CD14-positive monocyte (primary cell): ENCODE data around the gene HMX1. TPM values are rescaled to one million over a fixed set of nuclear protein-coding genes. Genes with fewer than 3 reads are reported as not detected.

Experiments used
- DNase-seq, 3 donors: peaks; one replicate each; pipeline ENCODE4 v3.0.0-alpha.2; 2011 to 2022
- H2AFZ ChIP-seq: 2 replicates; pipeline ENCODE4 v1.6.0; 2012; ENCODE audit warnings: mild to moderate bottlenecking, low read depth, low read length, inconsistent platforms; ENCODE audit not compliant: insufficient read depth, poor library complexity, severe bottlenecking
- H3K27ac ChIP-seq, 2 donors: 1 replicate in 1 of 2; 2 replicates in 1 of 2; pipeline ENCODE4 v1.5.1; 2012 to 2013; ENCODE audit warnings: low read length in 2 of 2, control low read depth in 1 of 2, inconsistent platforms in 1 of 2, low read depth in 1 of 2, mild to moderate bottlenecking in 1 of 2
- H3K27me3 ChIP-seq, 2 donors: one replicate each; pipeline versions ENCODE4 v1.6.0 to v1.6.1; 2011 to 2013; ENCODE audit warnings: low read length in 2 of 2; ENCODE audit not compliant: control insufficient read depth in 2 of 2, insufficient read depth in 2 of 2
- H3K36me3 ChIP-seq, 2 donors: replicated peaks in 1 of 2; 1 replicate in 1 of 2; 2 replicates in 1 of 2; pipeline versions ENCODE4 v1.5.1 to v1.6.1; 2012 to 2013; ENCODE audit warnings: low read length in 2 of 2, control low read depth in 1 of 2, inconsistent platforms in 1 of 2, mild to moderate bottlenecking in 1 of 2; ENCODE audit not compliant: insufficient read depth in 2 of 2, control insufficient read depth in 1 of 2
- H3K4me1 ChIP-seq, 2 donors: 1 replicate in 1 of 2; 2 replicates in 1 of 2; pipeline versions ENCODE4 v1.5.1 to v1.6.1; 2012 to 2013; ENCODE audit warnings: low read length in 2 of 2, control low read depth in 1 of 2, inconsistent platforms in 1 of 2, mild to moderate bottlenecking in 1 of 2, moderate library complexity in 1 of 2; ENCODE audit not compliant: insufficient read depth in 2 of 2, control insufficient read depth in 1 of 2
- H3K4me2 ChIP-seq: replicated peaks from 2 replicates; pipeline ENCODE3; 2012; ENCODE audit warnings: low read length, moderate library complexity, mild to moderate bottlenecking; ENCODE audit not compliant: poor library complexity, severe bottlenecking; ENCODE audit errors: extremely low read depth
- H3K4me3 ChIP-seq, 3 experiments: fragments of 200-600 bp in 1 of 3; sonication (generic) in 1 of 3; replicated peaks in 1 of 3; 1 replicate in 2 of 3; 2 replicates in 1 of 3; pipeline ENCODE4 v1.5.1; 2011 to 2013; ENCODE audit warnings: low read length in 3 of 3, mild to moderate bottlenecking in 3 of 3, control low read depth in 2 of 3, low read depth in 2 of 3, inconsistent platforms in 1 of 3, moderate library complexity in 1 of 3
- H3K79me2 ChIP-seq: 2 replicates; pipeline ENCODE4 v1.6.0; 2012; ENCODE audit warnings: mild to moderate bottlenecking, control low read depth, inconsistent platforms, low read length, moderate library complexity; ENCODE audit not compliant: insufficient read depth
- H3K9ac ChIP-seq: 2 replicates; pipeline ENCODE4 v1.6.0; 2017; ENCODE audit warnings: low read length, mild to moderate bottlenecking; ENCODE audit not compliant: insufficient read depth, poor library complexity, severe bottlenecking
- H3K9me3 ChIP-seq, 2 donors: replicated peaks in 1 of 2; 1 replicate in 1 of 2; 2 replicates in 1 of 2; pipeline versions ENCODE4 v1.5.1 to v1.6.1; 2012 to 2013; ENCODE audit warnings: low read length in 2 of 2, control low read depth in 1 of 2; ENCODE audit not compliant: control insufficient read depth in 1 of 2, insufficient read depth in 1 of 2
- H4K20me1 ChIP-seq: 2 replicates; pipeline ENCODE4 v1.6.0; 2012; ENCODE audit warnings: mild to moderate bottlenecking, low read length, control low read depth, moderate library complexity; ENCODE audit not compliant: insufficient read depth
- H3K27ac Mint-ChIP-seq, 7 donors: one replicate each; pipeline ENCODE4 v1.8.0; 2020; ENCODE audit warnings: mild to moderate bottlenecking in 7 of 7, mixed read lengths in 7 of 7, moderate library complexity in 6 of 7, inconsistent platforms in 2 of 7
- H3K27me3 Mint-ChIP-seq, 3 donors: one replicate each; pipeline ENCODE4 v1.8.0; 2021 to 2022; ENCODE audit warnings: low read depth in 3 of 3, mild to moderate bottlenecking in 3 of 3, mixed read lengths in 3 of 3, moderate library complexity in 3 of 3, inconsistent platforms in 1 of 3
- H3K36me3 Mint-ChIP-seq, 2 donors: one replicate each; pipeline ENCODE4 v1.8.0; 2020; ENCODE audit warnings: mixed read lengths in 2 of 2, inconsistent platforms in 1 of 2, mild to moderate bottlenecking in 1 of 2
- H3K4me1 Mint-ChIP-seq: one replicate; pipeline ENCODE4 v1.8.0; 2020; ENCODE audit warnings: mild to moderate bottlenecking, mixed read lengths
- H3K4me3 Mint-ChIP-seq, 2 donors: one replicate each; pipeline ENCODE4 v1.8.0; 2020; ENCODE audit warnings: mild to moderate bottlenecking in 2 of 2, mixed read lengths in 2 of 2, moderate library complexity in 1 of 2
- H3K9me3 Mint-ChIP-seq, 7 donors: one replicate each; pipeline ENCODE4 v1.8.0; 2020 to 2022; ENCODE audit warnings: mixed read lengths in 7 of 7, mild to moderate bottlenecking in 6 of 7, moderate library complexity in 6 of 7, inconsistent platforms in 2 of 7
- WGBS: methylation state at CpG from one replicate; pipeline ENCODE4 v1.1.5; 2013; ENCODE audit warnings: missing lambda C conversion rate; ENCODE audit not compliant: insufficient coverage; 5-methylcytosine and 5-hydroxymethylcytosine counted together
- intact Hi-C, 2 donors: fragments of 100-400 bp; cut with micrococcal nuclease; formaldehyde crosslinking; loops; one replicate each; pipeline versions ENCODE4 v1.15.0 to v1.15.1; 2023
- polyA plus RNA-seq, 3 donors: library from polyadenylated mRNA; depleted of rRNA in 1 of 3; unstranded in 2 of 3; stranded (reverse) in 1 of 3; fragments of 300-500 nt in 2 of 3; fragments of >200 nt in 1 of 3; fragmentation: Illumina TruSeq in 2 of 3; gene quantifications; 1 replicate in 2 of 3; 2 replicates in 1 of 3; pipeline ENCODE4 v1.2.3, GENCODE V29; 2012 to 2021
- TF ChIP-seq, protein P1 (sequence below): fragments of 200-600 bp; IDR thresholded peaks from one replicate; pipeline ENCODE4 v1.8.0; 2022; ENCODE audit warnings: antibody characterized with exemption, mild to moderate bottlenecking

Gene HMX1
- polyA plus RNA-seq, 3 donors = not detected

DNA sequence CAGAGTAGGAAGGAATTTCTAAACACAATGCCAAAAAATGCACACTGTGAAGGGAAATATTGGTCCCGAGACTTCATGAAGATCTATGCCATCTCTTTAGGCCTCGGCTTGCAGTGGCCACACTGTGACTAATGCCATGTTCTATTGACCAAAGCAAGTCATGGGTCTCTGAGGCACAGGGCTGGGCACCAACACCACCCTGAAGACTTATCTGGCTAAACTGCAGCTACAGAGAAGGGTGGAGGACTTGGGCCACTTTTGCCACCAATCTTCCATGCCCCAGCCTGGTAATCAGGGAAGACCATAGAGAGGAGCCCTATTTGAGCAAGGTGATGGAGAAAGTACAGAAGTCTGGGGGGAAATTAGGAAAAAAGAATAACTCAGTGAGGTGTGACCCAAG, 42.1 kb downstream of the HMX1 start:
- H3K9me3 Mint-ChIP-seq = peaks cover 0 to 15% (median 4%) of the 10 kb centered on the region in 7 donors
- intact Hi-C loops = no loop called here
- TF ChIP-seq, protein P1, sequence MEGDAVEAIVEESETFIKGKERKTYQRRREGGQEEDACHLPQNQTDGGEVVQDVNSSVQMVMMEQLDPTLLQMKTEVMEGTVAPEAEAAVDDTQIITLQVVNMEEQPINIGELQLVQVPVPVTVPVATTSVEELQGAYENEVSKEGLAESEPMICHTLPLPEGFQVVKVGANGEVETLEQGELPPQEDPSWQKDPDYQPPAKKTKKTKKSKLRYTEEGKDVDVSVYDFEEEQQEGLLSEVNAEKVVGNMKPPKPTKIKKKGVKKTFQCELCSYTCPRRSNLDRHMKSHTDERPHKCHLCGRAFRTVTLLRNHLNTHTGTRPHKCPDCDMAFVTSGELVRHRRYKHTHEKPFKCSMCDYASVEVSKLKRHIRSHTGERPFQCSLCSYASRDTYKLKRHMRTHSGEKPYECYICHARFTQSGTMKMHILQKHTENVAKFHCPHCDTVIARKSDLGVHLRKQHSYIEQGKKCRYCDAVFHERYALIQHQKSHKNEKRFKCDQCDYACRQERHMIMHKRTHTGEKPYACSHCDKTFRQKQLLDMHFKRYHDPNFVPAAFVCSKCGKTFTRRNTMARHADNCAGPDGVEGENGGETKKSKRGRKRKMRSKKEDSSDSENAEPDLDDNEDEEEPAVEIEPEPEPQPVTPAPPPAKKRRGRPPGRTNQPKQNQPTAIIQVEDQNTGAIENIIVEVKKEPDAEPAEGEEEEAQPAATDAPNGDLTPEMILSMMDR = no peak
- peak overlapping the region in 1 of 7 donors; percentile 54 for H3K27ac Mint-ChIP-seq
- no peak overlapping the region for H3K9ac ChIP-seq
- no peak overlapping the region for H3K4me2 ChIP-seq
- DNase-seq = no peak
- 100% methylated on average over 2 of the region's 2 CpGs for WGBS
- H3K4me3 Mint-ChIP-seq = no peak overlapping the region
- no peak overlapping the region for H3K27ac ChIP-seq
- H3K9me3 ChIP-seq = no peaks in the 10 kb centered on the region
- no peaks in the 10 kb centered on the region for H3K79me2 ChIP-seq
- no peaks in the 10 kb centered on the region for H3K4me1 Mint-ChIP-seq
- no peaks in the 10 kb centered on the region for H3K36me3 ChIP-seq
- no peaks in the 10 kb centered on the region for H3K36me3 Mint-ChIP-seq
- peaks cover 6 to 17% (median 10%) of the 10 kb centered on the region in 3 donors for H3K27me3 Mint-ChIP-seq
- no peaks in the 10 kb centered on the region for H4K20me1 ChIP-seq
- no peak overlapping the region for H3K4me3 ChIP-seq
- H2AFZ ChIP-seq = no peak overlapping the region
- no peaks in the 10 kb centered on the region for H3K27me3 ChIP-seq
- no peaks in the 10 kb centered on the region for H3K4me1 ChIP-seq

DNA sequence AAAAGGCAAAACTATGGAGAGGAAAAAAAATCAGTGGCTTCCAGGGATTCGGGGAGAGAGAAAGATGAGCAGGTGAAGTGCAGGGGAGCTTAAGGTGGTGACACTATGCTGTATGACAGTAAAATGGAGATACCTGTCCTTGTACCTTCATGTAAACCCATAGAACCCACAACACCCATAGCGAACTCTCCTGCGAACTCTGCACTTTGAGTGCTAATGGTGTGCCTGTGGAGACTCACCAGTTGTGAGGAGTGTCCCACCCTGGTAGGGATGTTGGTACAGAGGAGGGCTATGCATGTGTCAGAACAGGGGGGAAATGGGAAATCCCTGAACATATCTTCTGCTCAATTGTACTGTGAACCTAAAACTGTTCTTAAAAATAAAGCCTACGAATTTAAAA, 42.8 kb downstream of the HMX1 start:
- TF ChIP-seq, protein P1 = no peak
- no peak overlapping the region for H3K4me3 ChIP-seq
- no peak overlapping the region for H3K4me2 ChIP-seq
- no peaks in the 10 kb centered on the region for H3K9me3 ChIP-seq
- H3K36me3 Mint-ChIP-seq = no peaks in the 10 kb centered on the region
- H3K27me3 ChIP-seq = no peaks in the 10 kb centered on the region
- H3K4me1 ChIP-seq = no peaks in the 10 kb centered on the region
- intact Hi-C loops = no loop called here
- H3K79me2 ChIP-seq = no peaks in the 10 kb centered on the region
- H3K9me3 Mint-ChIP-seq = peaks cover 0 to 15% (median 4%) of the 10 kb centered on the region in 7 donors
- H3K9ac ChIP-seq = no peak overlapping the region
- H3K36me3 ChIP-seq = no peaks in the 10 kb centered on the region
- peaks cover 6 to 14% (median 10%) of the 10 kb centered on the region in 3 donors for H3K27me3 Mint-ChIP-seq
- H3K4me3 Mint-ChIP-seq = no peak overlapping the region
- no peaks in the 10 kb centered on the region for H3K4me1 Mint-ChIP-seq
- H4K20me1 ChIP-seq = no peaks in the 10 kb centered on the region
- no CpG with 5 or more reads among the region's 4 CpGs for WGBS
- no peak overlapping the region for H3K27ac Mint-ChIP-seq
- H2AFZ ChIP-seq = no peak overlapping the region
- DNase-seq = no peak
- H3K27ac ChIP-seq = no peak overlapping the region
